CD4-positive, alpha-beta T cell treated with Interleukin-2 at 100 ng/mL for 4 hours (primary cell): ENCODE measurements around the gene DHCR7.
A peak's percentile ranks its signal among the peaks of the same experiment; 100 is the strongest.

ENCODE experiments used
- DNase-seq: peaks from one replicate; pipeline ENCODE4 v3.0.0-alpha.2; 2020; ENCODE audit warnings: low spot score

Gene DHCR7

DNA sequence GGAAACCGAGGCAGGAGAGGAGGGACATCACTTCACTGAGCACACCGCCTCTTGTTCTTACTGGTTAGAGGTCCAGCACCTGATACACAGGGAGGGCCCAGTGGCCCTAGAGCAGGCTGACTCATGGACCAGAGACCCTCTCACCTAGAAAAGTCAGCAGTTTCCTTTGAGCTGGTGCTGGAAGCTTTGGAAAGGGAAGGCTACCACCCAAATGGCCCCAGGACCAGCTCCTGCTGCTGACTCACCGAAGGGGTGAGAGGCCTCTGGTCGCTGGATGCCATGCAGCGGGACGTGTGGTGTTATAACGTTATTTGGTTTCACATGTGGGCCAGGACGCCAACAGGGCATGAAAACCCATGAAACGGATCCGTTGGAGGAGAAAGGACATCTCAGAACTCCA, 8.6 kb upstream of the DHCR7 start:
- no peak for DNase-seq

DNA sequence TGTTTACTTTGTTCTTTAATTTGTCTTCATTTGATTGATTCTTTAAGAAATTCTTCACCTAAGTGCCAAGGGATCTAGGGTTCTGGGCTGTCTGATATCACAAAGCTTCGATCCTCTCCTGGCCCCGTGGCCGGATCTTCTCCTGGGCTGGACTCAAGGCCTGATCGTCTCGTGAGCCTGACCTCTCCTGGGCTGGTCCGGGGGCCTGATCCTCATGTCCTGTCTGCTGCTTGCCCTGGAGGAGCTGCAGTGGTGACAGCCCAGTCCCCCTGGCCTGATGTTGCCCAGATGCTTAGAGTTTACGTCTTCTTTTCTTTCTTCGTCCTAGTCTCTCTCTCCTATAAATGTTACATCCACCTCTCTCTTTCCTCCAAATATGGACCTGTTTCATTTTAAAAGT, 8.1 kb upstream of the DHCR7 start:
- no peak for DNase-seq

DNA sequence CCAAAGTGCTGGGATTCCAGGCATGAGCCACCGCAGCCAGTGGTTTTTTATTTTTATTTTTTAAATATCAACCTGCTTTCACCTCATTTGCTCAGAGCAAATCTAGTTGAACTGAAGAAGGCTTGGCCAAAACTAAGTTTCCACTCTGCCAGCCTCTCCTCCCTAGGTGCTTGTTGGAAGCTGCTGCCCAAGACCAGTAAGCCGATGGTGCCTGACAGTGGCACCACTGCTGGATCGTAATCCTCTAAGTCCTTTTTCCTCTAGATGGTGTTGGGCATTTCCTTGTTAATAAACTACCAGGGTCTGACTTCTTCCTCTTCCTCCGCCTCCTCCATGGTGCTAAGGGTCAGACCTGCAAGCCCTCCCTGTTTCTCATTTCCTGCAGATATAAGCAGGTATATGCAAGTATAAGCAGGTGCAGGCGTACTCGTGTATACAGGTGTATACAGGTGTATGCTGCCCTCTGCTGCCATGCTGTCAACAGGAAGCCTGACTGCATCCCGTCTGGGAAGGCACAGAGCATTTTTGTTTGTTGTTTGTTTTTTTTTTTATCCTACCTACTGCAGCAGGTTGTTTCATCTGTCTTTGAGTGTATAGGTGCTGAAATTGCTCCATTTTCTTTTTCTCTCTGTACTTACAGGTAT, 6.4 kb upstream of the DHCR7 start:
- DNase-seq, result peak; percentile 43

DNA sequence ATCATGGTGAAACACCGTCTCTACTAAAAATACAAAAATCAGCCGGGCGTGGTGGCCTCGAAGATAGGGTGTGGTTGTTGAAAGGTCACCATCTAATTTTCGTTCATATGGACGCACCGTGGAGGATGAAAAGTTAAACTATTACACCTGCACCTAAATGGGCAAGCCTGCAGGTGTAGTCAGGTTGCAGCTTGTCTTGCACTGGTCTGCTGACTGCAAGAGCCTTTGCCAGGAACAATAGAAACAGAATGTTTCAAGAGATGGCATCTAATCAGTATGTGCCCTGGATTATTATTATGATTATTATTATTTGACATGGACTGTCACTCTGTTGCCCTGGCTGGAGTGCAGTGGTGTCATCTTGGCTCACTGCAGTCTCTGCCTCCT, 5.7 kb upstream of the DHCR7 start:
- no peak for DNase-seq

DNA sequence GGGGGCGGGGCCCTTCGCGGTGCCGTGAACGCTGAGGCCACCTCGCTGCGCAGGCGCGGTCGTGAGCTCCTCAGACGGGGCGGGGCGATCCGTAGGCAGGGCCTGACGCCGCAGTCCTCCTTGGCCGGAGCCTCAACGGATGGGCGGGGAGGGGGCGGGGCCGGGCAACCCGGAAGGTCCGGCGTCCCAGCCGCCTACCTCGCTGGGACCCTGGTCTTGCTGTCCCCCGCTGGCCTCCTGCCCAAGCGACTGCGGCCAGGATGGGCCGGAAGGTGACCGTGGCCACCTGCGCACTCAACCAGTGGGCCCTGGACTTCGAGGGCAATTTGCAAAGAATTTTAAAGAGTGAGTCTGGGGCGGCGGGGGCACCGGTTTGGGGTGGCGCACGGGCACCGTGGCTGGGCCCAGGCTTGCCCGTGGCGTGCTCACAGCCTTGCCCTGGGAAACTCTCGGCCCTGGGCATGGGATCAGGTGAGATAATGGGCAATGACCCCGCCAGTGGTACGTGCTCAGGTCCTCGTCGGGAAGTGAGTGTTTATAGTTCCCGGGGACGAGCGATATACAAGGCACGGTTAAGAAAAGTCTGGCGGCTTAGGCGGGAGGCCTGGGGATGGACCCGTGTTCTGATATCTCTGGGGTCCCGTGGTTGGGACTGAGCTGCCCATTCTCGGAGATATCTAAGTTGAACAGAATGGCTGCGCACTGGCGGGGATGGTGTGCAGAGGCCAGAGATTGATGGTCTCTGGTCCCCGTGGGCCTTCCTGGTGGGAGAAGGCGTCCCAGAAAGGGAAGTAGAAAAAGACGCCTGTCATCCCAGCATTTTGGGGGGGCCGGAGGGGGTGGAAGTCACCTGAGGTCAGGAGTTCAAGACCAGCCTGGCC, 5.1 kb upstream of the DHCR7 start, which contains the start of gene NADSYN1:
TSS of gene NADSYN1 (plus strand) at position 167 of the 881 bp plus-strand sequence. CDS start at position 261, 94 bp downstream.
- peak; percentile 94 for DNase-seq

DNA sequence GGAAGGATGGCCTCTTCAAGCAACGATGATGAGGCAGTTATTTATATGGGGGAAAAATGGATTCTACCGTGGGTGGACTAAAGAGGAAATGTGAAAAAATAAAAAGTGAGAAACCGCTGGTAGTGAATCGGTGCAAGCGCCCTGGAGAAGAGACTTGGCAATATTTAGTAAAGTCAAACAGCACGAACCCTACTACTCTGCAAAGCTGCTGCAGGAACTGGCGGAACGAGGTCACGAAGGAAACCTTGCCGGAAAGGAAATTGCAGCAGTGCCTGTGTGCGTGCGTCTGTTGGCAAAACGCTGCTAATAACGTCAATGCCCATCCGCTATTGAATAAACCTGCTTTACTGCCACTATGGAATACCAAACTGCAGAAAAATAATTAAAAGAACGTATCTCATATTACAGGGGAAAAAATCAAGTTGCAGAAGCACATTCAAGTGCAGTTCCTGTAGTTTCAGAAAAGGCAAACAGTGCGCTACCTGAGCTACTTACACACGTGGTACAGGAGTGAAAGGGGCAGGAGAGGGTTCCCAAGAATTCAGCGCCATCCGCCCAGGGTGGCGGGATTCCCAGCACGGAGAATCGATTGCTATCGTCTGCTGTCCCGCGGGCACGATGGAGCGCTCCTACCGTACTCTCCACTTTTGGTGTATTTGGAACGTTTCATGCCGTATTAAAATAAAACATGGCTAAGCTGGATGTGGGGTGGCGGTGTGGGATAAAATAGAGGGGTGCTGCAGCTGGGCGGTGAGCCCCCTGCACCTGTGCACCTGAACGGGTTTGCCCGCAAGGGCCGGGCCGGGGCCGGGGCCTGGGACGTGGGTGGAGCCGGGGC, 4.2 kb upstream of the DHCR7 start:
- DNase-seq, result peak; percentile 61

DNA sequence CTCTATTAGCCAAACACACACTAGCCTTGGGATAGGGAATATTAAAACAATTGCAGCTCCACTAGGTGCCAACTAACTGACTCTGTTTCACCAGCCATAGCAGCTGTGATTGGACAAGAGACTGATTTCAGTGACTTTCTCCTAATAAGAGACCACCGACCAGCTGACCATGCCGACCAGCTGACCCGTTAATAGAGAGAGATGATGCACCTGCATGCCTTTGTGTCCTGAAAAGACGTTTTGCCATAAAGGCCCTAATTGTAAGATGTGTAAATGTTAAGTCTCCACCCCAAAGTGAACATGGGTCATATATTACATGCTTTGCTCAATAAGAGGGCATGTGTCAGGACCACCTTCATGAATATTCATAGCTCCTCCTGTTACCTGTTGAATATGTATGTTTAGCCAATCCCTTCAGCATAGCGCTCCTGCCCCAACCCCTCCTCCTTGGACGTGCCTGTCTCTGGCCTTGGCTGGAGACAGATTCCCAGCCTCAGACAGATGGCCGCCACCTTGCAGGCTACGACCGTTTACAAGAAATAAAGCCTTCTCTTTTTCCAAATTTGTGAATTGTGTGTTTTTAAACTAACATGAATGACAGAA, 3.5 kb upstream of the DHCR7 start:
- DNase-seq, result no peak

DNA sequence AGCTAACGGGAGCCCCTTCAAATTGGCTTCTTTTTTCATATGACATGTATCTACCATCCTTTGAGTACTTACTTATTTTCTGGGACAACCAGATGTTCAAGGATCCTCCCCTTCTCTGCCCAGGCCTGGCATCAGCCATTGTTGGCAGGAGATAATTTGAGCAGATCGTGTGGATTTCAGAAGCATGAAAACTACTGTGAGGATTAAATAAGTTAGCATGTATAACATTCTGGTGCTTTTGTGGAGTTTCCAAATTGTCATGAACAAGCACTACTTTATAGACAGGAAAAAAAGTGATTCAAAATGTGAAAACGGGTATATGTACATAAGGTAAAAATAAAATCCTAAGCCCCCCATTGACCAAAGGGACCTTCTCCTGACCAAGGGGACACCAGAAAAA, 2.7 kb upstream of the DHCR7 start:
- DNase-seq, result no peak

DNA sequence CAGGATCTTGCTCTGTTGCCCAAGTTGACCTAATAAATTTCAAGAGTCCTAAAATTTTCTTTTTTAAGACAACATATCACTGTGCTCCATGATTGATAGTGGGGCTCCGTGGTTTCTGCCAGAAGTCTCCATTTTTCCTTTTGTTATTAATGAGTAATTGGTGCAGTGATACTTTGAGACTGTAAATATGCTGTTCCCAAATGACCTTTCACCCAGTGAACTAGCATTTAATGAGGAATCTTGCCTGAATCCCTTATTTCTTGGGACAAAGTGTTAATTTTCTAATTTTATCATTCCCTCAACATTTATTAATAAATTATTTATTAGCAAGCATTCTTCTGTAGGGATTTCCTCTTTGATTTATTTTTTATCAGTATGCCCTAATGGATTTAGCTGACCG, 2.3 kb upstream of the DHCR7 start:
- no peak for DNase-seq

DNA sequence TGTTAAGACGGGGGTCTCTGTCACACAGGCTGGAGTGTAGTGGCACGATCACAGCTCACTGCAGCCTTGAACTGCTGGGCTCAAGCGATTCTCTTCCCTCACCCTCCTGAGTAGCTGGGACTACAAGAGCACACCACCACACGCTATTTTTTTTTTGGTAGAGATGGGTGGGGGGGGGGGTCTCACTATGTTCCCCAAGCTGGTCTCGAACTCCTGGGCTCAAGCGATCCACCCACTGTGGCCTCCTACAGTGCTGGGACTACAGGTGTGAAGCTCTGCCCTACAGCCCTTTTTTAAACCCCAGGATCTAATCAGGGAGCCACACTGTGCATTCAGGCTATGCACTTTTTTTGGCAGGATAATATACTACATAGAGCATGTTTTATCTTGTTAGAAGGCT, 1.4 kb upstream of the DHCR7 start:
- no peak for DNase-seq

DNA sequence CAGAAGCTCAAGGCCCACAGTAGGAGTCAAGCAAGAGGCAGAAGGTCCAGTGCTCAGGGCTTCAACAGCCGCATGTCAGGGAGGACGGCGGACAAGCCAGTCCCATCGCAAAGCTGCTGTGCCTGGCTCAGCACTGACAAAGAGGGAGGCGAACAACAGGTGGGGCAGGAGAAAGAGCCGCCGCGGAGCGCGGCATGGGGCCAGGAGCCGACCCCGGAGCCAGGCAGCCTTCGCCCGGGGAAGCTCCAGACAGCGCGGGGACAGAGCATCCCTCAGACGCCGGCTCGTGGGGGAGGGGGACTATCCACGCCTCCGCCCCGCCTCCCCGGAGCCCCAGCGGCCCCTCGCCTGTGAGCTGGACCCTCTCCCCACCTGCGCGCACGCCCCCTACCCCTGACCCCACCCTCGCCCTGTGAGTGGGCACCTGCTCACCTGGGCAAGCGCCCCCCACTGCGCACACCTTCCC, 369 bp downstream of the DHCR7 start:
- DNase-seq, result no peak

DNA sequence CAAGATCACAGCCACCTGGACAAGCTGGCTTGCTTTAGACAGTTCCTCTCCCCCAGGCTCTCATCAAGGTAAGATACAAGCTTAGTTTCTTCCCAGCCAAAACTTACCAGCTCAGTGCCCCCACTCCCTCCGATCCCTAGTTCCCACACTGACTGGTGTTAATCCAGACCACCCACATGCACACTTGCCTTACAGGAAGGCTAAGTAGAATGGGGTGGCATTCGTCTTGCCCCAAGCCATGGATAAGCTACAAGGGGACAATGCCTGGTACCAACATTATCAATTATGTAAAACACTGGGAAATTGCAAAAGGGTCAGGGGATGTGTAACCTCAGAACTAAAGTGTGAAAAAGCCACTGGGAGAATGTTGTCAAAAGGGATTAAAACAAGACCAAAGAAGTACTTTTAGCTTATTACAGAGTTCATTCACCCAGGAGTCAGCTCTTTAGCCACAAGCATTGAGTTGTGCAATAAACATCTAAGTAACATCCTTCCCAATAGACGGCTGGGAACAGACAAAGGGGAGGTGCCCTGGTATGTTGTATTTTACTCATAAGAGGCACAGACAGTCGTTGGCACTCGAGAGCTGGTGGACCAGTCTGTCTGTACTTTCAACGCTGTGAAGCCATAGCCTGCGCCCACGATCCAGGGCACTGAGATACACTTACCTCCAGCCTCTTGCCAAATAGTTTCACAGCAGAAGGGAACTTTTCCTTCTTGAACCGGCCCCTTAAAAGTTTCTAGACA, 1.1 kb downstream of the DHCR7 start:
- no peak for DNase-seq

DNA sequence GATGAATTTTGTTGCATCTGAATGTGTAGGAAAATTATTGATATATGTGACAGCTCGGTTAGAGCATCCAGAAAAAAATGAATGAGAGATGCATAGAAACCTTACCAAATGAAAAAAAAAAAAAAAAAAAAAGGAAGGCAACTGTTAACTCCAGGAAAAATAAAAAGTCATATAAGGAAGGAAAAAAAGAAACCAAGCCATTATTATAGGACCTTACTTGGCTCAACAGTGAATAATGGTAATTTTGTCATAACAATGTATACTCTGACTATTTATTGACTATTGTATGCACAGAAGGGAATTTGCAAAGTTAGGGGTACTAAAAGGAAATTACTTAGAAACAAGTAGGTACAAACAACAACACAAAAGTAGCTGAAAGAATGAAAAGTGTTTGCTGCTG, 2.0 kb downstream of the DHCR7 start:
- no peak for DNase-seq

DNA sequence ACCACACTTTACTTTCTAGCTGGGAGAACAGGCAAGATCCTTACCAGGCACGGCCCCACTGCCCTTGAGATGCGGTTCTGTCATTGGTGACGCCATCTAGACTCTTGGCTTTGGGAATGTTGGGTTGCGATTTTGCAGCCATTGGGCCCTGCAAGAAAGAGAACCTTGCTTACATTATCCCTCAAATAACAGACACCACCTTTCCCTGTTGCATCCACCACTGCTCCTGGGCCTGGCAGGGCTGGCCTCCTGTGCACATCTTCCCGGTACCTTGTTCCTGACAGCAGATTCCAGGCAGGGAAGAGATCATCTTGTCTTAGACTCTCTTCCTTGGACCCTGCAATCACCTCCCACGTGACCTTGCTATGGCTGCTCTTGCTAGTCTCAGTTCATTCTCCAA, 3.4 kb downstream of the DHCR7 start:
- DNase-seq, result no peak

DNA sequence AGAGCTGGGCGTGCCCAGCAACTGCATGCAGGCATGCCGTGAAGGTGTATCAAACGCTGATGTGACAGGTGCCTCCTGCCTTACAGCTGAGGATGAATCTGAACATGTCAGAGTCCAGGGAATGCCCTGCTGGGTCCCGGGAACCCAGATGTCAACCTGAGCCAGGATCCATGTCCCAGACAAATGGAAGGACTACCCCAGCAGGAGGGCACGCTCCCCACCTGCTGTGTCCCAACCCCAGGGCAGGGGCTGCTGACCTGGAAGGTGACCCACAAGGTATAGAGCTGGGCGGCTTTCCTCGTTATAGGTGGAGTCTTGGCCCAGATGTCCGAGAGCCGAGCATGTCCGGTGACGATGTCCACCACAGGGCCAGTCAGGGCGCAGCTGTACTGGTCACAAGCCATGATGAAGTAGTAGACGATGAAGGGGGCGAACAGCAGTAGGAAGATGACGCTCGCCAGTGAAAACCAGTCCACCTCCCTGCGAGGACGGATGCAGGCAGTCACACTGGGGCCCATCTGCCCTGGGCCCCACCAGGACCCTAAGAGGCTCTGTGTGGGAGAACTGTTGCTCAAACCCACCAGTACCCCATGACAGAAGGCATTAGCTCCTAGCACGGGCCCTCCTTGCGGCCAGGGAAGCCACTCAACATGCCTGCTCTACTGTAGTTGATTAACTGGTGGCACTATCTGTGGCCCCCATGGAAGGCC, 4.3 kb downstream of the DHCR7 start:
- DNase-seq, result no peak

DNA sequence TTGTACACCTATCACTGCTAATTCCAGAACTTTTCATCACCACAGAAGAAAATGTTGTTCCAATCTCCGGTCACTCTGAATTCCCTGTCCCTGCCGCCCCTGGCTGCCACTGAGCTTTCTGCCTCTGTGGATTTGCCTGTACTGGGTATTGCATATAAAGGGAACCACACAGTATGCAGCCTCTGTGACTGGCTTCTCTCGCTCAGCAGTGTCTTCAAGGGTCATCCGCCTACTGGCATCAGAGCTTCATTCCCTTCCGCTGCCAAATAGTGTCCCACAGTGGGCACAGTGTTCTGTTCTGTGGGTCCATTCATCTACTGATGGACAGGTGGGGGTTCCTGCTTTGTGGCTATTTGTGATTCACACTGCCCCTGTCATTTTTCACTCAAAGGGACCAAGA, 5.3 kb downstream of the DHCR7 start:
- DNase-seq, result no peak

DNA sequence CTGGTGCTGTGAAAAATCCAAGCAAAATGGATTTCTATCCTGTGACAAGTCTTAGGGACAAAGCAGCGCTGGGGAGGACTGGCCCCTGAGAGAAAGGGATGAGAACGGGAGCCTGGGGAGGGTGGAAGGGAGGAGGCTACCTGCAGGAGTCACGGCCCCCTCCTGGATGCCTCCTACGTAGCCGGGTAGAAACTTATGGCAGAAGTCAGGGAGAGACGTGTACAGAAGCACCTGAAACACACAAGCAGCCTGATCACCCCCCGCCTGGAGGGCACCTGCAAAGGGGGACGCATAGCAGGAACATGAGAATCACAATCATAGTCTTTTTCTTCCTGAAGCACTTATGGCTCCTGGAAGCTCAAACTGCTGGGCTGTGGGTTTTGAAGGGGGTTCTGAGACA, 6.1 kb downstream of the DHCR7 start:
- no peak for DNase-seq

DNA sequence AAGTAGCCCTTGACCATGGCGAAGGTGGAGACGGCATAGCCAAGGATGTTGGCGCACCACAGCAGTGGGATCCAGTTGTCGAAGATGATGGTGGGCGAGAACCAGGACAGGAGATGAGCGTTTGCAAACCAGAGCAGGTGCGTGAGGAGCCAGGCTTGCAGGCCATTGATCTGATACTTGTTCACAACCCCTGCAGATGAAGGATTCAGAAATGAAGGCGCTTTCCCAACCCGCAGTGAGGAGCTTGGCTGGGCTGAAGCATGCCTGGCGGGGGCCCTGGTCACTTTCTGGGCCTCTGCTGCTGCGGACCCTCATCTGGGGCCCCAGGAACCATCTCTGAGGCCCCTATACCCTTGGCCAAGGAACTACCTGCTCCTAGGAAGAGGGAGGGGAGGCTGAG, 6.9 kb downstream of the DHCR7 start:
- no peak for DNase-seq

DNA sequence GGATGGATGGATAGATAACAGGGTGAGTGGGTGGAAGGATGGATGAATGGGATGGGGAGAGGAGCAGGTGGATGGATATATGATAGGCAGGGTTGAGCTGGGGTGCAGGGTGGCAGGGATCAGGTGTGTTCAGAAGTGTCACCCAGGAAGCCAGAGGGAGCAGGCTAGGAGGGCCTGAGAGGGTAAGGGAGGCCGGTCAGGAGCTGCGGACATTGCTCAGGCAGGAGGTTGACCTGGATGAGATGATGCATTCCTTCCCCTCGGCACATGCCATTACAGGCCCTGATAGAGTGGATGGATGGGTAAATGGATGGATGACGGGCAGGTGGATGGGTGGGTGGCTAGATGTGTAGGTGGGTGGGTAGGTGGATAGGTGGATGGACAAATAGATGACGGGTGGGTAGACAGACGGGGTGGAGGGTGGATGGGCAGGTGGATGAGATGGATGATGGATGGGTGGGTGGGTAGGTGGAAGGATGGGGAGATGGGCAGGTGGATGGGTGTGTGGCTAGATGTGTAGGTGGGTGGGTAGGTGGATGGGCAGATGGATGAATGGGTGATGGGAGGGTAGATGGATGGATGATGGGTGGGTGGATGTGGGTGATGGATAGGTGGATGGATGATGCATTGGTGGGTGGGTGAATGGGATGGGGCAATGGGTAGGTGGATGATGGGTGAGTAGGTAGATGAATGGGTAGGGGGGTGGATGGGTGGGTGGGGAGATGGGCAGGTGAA, 8.0 kb downstream of the DHCR7 start:
- DNase-seq, result no peak

DNA sequence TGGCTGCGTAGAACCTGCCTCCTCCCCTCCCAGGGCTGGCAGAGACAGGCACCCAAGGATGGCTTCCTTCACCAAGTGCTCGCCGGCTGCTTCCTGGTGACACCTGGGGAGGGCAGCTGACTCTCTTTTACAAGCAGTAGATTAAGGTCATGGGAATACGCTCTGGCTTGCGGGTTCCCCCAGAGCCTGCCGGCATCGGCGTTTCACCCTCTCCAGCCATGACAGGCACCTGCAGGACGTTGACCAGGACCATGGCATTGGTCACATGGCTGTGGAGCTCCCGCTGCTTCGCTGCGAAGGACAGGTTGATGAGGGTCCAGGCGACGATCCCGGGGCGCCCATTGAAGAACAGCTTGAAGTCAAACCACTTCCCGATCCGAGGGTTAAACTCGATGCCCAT, 9.5 kb downstream of the DHCR7 start:
- DNase-seq, result no peak
